Left lung (tissue), 10 donors: ENCODE results near the gene GCH1. TPM values are rescaled to one million over a fixed set of nuclear protein-coding genes. Genes with fewer than 3 reads are reported as not detected.

Experiments
- ATAC-seq: fragments of 200-7000 bp; cut with Tn5 transposase; one replicate; pipeline ENCODE4 v1.9.1; 2020; ENCODE audit warnings: moderate library complexity
- DNase-seq, 4 donors: peaks; one replicate each; pipeline ENCODE4 v3.0.0-alpha.2; 2013 to 2020
- H3K27ac ChIP-seq, 2 donors: fragments of 200-600 bp; sonication (generic) in 1 of 2; one replicate each; pipeline versions ENCODE4 v1.5.0 to v1.8.0; 2020 to 2021
- H3K27me3 ChIP-seq, 2 donors: fragments of 200-600 bp; sonication (generic) in 1 of 2; one replicate each; pipeline versions ENCODE4 v1.5.0 to v1.8.0; 2020 to 2021
- H3K36me3 ChIP-seq, 2 donors: fragments of 200-600 bp; sonication (generic) in 1 of 2; one replicate each; pipeline versions ENCODE4 v1.5.0 to v1.8.0; 2020 to 2021
- H3K4me1 ChIP-seq, 2 donors: fragments of 200-600 bp; one replicate each; pipeline ENCODE4 v1.8.0; 2021
- H3K4me3 ChIP-seq, 2 donors: fragments of 200-600 bp; sonication (generic) in 1 of 2; one replicate each; pipeline versions ENCODE4 v1.5.0 to v1.8.0; 2020 to 2021; ENCODE audit warnings: mild to moderate bottlenecking in 1 of 2
- H3K9me3 ChIP-seq, 2 donors: fragments of 200-600 bp; sonication (generic) in 1 of 2; one replicate each; pipeline versions ENCODE4 v1.5.0 to v1.8.0; 2020 to 2021
- CTCF ChIP-seq, 2 donors: fragments of 200-600 bp; sonication (generic) in 1 of 2; IDR thresholded peaks; one replicate each; pipeline versions ENCODE4 v1.5.0 to v1.8.0; 2021; ENCODE audit warnings: antibody characterized with exemption in 2 of 2
- intact Hi-C, 2 donors: fragments of 100-400 bp; cut with DNase I; formaldehyde crosslinking; loops; one replicate each; pipeline versions ENCODE4 v1.11.2 to v1.14.2; 2022
- polyA plus RNA-seq, 6 donors: library from polyadenylated mRNA; unstranded; fragments of 120-200 nt; gene quantifications; one replicate each; pipeline ENCODE4 v1.2.1, GENCODE V29; 2013; ENCODE audit not compliant: insufficient read length in 6 of 6
- total RNA-seq, 2 donors: library from RNA; stranded (reverse); fragmentation: NEBNext Ultra II Directional; extraction: Animal tissue kit (Norgen Biotek cat#: 25700); gene quantifications; one replicate each; pipeline ENCODE4 v1.2.1, GENCODE V29; 2021
- donor health status: DM: no; HTN: yes; CAD: no.
- donor health status: DM: no; HTN: no; CAD: no.

Gene GCH1
- total and polyA plus RNA-seq, 8 donors, result 5.2 to 22.8 (median 6.9) TPM

DNA sequence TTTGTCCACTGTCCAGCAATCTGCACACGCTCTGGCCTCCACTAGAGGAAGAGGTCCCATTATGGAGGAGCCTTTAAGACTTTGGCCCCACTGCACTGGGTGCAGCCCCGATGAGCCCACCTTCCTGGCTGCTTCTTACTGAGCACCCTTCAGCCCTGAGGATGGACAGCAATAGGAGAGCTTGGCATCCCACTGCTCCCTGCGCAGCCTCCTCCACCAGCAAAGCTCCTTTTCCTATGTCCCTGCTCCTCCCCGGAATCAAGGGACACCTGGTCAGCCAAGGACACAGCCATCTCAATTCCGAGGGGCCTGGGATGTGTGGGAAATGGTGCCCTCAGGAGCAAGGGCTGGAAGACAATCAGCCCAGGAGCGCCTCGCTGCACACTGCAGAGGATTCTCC is 94.7 kb downstream of the GCH1 start:
- ATAC-seq (no peak), DNase-seq (no peak)
- peaks cover 0 to 5% of the 10 kb centered on the region in 2 donors for H3K27me3 ChIP-seq
- H3K4me3 ChIP-seq, result no peak overlapping the region
- TF ChIP-seq CTCF (IDR thresholded peaks at IDR 0.05), result no peak
- peaks cover 0 to 9% of the 10 kb centered on the region in 2 donors for H3K4me1 ChIP-seq
- no peaks in the 10 kb centered on the region for H3K9me3 ChIP-seq
- H3K36me3 ChIP-seq, result no peaks in the 10 kb centered on the region
- no peak overlapping the region for H3K27ac ChIP-seq
- intact Hi-C loops, result no loop called here

DNA sequence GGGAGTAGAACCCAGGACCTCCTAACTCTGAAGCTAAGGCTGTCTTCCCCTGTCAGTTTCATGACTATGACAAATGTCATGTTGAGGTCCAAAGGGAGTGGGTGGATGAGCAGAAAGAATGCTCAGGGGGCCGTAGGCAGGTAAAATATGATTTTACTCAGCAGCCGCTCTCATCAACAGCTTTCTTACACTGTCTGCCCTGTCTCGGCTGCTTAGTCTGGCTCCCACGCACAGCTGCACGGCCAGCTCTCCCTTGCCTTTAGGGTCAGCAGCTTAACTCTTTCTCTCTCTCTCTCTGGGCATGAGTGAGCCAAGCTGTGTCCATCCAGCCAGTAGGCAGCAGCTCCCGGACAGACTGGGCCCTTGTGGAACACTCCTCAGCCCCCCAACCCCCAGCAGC is 95.2 kb downstream of the GCH1 start:
- intact Hi-C loops, result no loop called here
- ATAC-seq (no peak), DNase-seq (no peak)

DNA sequence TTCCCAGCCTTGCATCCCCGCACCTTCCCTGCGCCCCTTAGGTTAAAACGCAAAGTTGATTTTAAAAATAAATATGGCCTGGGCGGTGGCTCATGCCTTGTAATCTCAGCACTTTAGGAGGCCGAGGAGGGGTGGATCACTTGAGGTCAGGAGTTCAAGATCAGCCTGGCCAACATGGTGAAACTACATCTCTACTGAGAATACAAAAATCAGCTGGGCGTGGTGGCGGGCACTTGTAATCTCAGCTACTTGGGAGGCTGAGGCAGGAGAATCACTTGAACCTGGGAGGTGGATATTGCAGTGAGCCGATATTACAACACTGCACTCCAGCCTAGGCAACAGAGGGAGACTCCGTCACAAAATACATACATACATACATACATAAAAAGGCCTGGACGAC is 96.0 kb downstream of the GCH1 start:
- H3K27ac ChIP-seq, result no peak overlapping the region
- no peak for TF ChIP-seq CTCF (IDR thresholded peaks at IDR 0.05)
- intact Hi-C loops, result no loop called here
- ATAC-seq, result no peak
- H3K27me3 ChIP-seq, result peaks cover 0 to 5% of the 10 kb centered on the region in 2 donors
- H3K9me3 ChIP-seq, result no peaks in the 10 kb centered on the region
- no peak for DNase-seq
- H3K4me3 ChIP-seq, result no peak overlapping the region
- peaks cover 0 to 9% of the 10 kb centered on the region in 2 donors for H3K4me1 ChIP-seq
- H3K36me3 ChIP-seq, result no peaks in the 10 kb centered on the region

More for the DNA sequence above, 95.2 kb downstream of the GCH1 start:
- no peak overlapping the region for H3K4me3 ChIP-seq
- peaks cover 0 to 5% of the 10 kb centered on the region in 2 donors for H3K27me3 ChIP-seq
- no peaks in the 10 kb centered on the region for H3K36me3 ChIP-seq
- peaks cover 0 to 9% of the 10 kb centered on the region in 2 donors for H3K4me1 ChIP-seq
- TF ChIP-seq CTCF (IDR thresholded peaks at IDR 0.05), result no peak
- no peak overlapping the region for H3K27ac ChIP-seq
- H3K9me3 ChIP-seq, result no peaks in the 10 kb centered on the region

- Histone ChIP-seq H3K4me3 (no peak overlapping the region), H3K36me3 (no peaks in the 10 kb centered on the region), H3K4me1 (peaks cover 0 to 9% of the 10 kb centered on the region in 2 donors), H3K9me3 (no peaks in the 10 kb centered on the region), H3K27me3 (peaks cover 0 to 5% of the 10 kb centered on the region in 2 donors), H3K27ac (no peak overlapping the region)
- DNase-seq, result peak; percentile 75 to 91 (median 80)
- peak; percentile 98 for ATAC-seq
- intact Hi-C loops, result no loop called here
- peak; percentile 91 to 97 for TF ChIP-seq CTCF (IDR thresholded peaks at IDR 0.05)
These were observed 96.9 kb downstream of the GCH1 start for GRCh38 chr14:54805445-54806322.

GRCh38 chr14:54805070-54805444 is 97.6 kb downstream of the GCH1 start:
- Histone ChIP-seq H3K36me3 (no peaks in the 10 kb centered on the region), H3K27ac (no peak overlapping the region), H3K27me3 (peaks cover 0 to 5% of the 10 kb centered on the region in 2 donors), H3K4me1 (peaks cover 0 to 9% of the 10 kb centered on the region in 2 donors), H3K9me3 (no peaks in the 10 kb centered on the region), H3K4me3 (no peak overlapping the region)
- no peak for ATAC-seq
- intact Hi-C loops, result no loop called here
- DNase-seq, result no peak
- TF ChIP-seq CTCF (IDR thresholded peaks at IDR 0.05), result no peak
